H1 (cell line): Measurements from ENCODE around the gene PLCB3. TPM values are rescaled to one million over a fixed set of nuclear protein-coding genes. Genes with fewer than 3 reads are reported as not detected.

ENCODE experiments used
- CBX8 ChIP-seq: fragments of 300-800, 300-1000 bp; sonication (generic); IDR thresholded peaks from 2 replicates; pipeline ENCODE4 v1.7.1; 2016; ENCODE audit warnings: low read depth, low read length, borderline replicate concordance
- CHD2 ChIP-seq: IDR thresholded peaks from 2 replicates; pipeline ENCODE4 v1.6.1; 2012; ENCODE audit warnings: low read length, improper control_type of control experiment
- NRF1 ChIP-seq: IDR thresholded peaks from 2 replicates; pipeline ENCODE4 v1.6.1; 2011; ENCODE audit warnings: mild to moderate bottlenecking, low read depth, low read length, improper control_type of control experiment
- SIX5 ChIP-seq: IDR thresholded peaks from 2 replicates; pipeline ENCODE4 v1.6.1; 2011; ENCODE audit warnings: mild to moderate bottlenecking, low read depth, low read length
- SUZ12 ChIP-seq: fragments of 200-600 bp; sonication (generic); IDR thresholded peaks from 2 replicates; pipeline ENCODE4 v1.6.1; 2012; ENCODE audit warnings: mild to moderate bottlenecking, inconsistent platforms, low read length, moderate library complexity, mixed read lengths
- TBP ChIP-seq: IDR thresholded peaks from 2 replicates; pipeline ENCODE4 v1.6.1; 2011; ENCODE audit warnings: low read depth, low read length, improper control_type of control experiment
- polyA plus RNA-seq, 7 experiments: library from polyadenylated mRNA; depleted of rRNA in 3 of 7; stranded (reverse) in 5 of 7; unstranded in 2 of 7; fragments of >200 nt in 5 of 7; fragments of 200-250 nt in 2 of 7; gene quantifications; 1 replicate in 5 of 7; 2 replicates in 1 of 7; 4 replicates in 1 of 7; pipeline versions ENCODE4 v1.2.1 to v1.2.3, GENCODE V29; 2011 to 2013; ENCODE audit warnings: missing spikeins in 2 of 7, mixed read lengths in 2 of 7
- total RNA-seq: library from RNA; stranded (reverse); fragmentation: NEBNext Ultra II Directional; extraction: Animal tissue kit (Norgen Biotek cat#: 25700); gene quantifications from 2 replicates; pipeline ENCODE4 v1.2.1, GENCODE V29; 2021
- TF ChIP-seq, protein P1 (sequence below): IDR thresholded peaks from 2 replicates; pipeline ENCODE4 v1.6.1; 2012; ENCODE audit warnings: inconsistent platforms

Gene PLCB3
- total and polyA plus RNA-seq, 2 of the 8 experiments (the other 6 are each of a cell fraction or from before 2014, with no cell fraction given) = 47.2 to 104 TPM

- TF ChIP-seq TBP = no peak
- no peak for TF ChIP-seq SUZ12
- no peak for TF ChIP-seq CHD2
- no peak for TF ChIP-seq NRF1
- TF ChIP-seq, protein P1, sequence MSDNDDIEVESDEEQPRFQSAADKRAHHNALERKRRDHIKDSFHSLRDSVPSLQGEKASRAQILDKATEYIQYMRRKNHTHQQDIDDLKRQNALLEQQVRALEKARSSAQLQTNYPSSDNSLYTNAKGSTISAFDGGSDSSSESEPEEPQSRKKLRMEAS = no peak
- no peak for TF ChIP-seq CBX8
- no peak for TF ChIP-seq SIX5
Measured at GRCh38 chr11:64232182-64232966, 19.0 kb upstream of the PLCB3 start (continued).
